Measurements from ENCODE around the gene NMD3.

The NMD3 gene

GRCh38 chr3:161289174-161289573 lies 68.1 kb downstream of the NMD3 start:
- Histone ChIP-seq H3K4me3 (replicated peaks; ENCODE audit: insufficient read depth, low read length) (no peak overlapping the region), H3K27me3 (ENCODE audit: insufficient read depth, poor library complexity, severe bottlenecking) (no peaks in the 10 kb centered on the region), H3K27ac (replicated peaks) (no peak overlapping the region)
- TF ChIP-seq GABPA (IDR thresholded peaks at IDR 0.05; ENCODE audit: low read depth) (no peak), SPI1 (IDR thresholded peaks at IDR 0.05; ENCODE audit: borderline replicate concordance, low read depth) (no peak), REST (IDR thresholded peaks at IDR 0.05; ENCODE audit: insufficient replicate concordance, low read depth) (no peak)
- DNase-seq (ENCODE audit: low read depth in 1 of 2, low spot score in 1 of 2), result no peak

GRCh38 chr3:161291191-161291901 lies 70.2 kb downstream of the NMD3 start:
- no peak for DNase-seq (ENCODE audit: low read depth in 1 of 2, low spot score in 1 of 2)
- no peak overlapping the region for H3K27ac ChIP-seq (replicated peaks)
- TF ChIP-seq POLR2AphosphoS5 (IDR thresholded peaks at IDR 0.05; ENCODE audit: low read depth), result no peak
- TF ChIP-seq REST (IDR thresholded peaks at IDR 0.05; ENCODE audit: insufficient replicate concordance, low read depth), result no peak
- TF ChIP-seq SPI1 (IDR thresholded peaks at IDR 0.05; ENCODE audit: borderline replicate concordance, low read depth), result no peak
- no peak for TF ChIP-seq CTCF (IDR thresholded peaks at IDR 0.05; ENCODE audit: insufficient read depth, low read length)
- TF ChIP-seq GABPA (IDR thresholded peaks at IDR 0.05; ENCODE audit: low read depth), result no peak
- no peaks in the 10 kb centered on the region for H3K27me3 ChIP-seq (ENCODE audit: insufficient read depth, poor library complexity, severe bottlenecking)
- H3K4me3 ChIP-seq (replicated peaks; ENCODE audit: insufficient read depth, low read length), result no peak overlapping the region

- no peak overlapping the region for H3K4me3 ChIP-seq (replicated peaks; ENCODE audit: insufficient read depth, low read length)
- no peaks in the 10 kb centered on the region for H3K27me3 ChIP-seq (ENCODE audit: insufficient read depth, poor library complexity, severe bottlenecking)
- no peak overlapping the region for H3K27ac ChIP-seq (replicated peaks)
- TF ChIP-seq REST (IDR thresholded peaks at IDR 0.05; ENCODE audit: insufficient replicate concordance, low read depth), result no peak
- TF ChIP-seq CTCF (IDR thresholded peaks at IDR 0.05; ENCODE audit: insufficient read depth, low read length), result no peak
- no peak for TF ChIP-seq SPI1 (IDR thresholded peaks at IDR 0.05; ENCODE audit: borderline replicate concordance, low read depth)
- TF ChIP-seq GABPA (IDR thresholded peaks at IDR 0.05; ENCODE audit: low read depth), result no peak
- no peak for TF ChIP-seq POLR2AphosphoS5 (IDR thresholded peaks at IDR 0.05; ENCODE audit: low read depth)
- DNase-seq (ENCODE audit: low read depth in 1 of 2, low spot score in 1 of 2), result no peak
Observed at GRCh38 chr3:161293381-161293780, 72.3 kb downstream of the NMD3 start.

Measured in HL-60 (cell line).